HepG2 (cell line): Measurements from ENCODE around the gene CIDEA. TPM values are rescaled to one million over a fixed set of nuclear protein-coding genes. Genes with fewer than 3 reads are reported as not detected.

Experiments
- ATF7-NPFF ChIP-seq: sonication (generic); formaldehyde crosslinking; IDR thresholded peaks from 2 replicates; pipeline ENCODE4 v1.8.1; 2023; ENCODE audit warnings: mild to moderate bottlenecking, low read depth, missing genetic modification reagents, moderate library complexity
- CBX5 ChIP-seq: sonication (generic); formaldehyde crosslinking; IDR thresholded peaks from 2 replicates; pipeline ENCODE4 v1.4.0; 2020; ENCODE audit warnings: missing genetic modification reagents, borderline replicate concordance
- CHD2 ChIP-seq: IDR thresholded peaks from 2 replicates; pipeline ENCODE4 v1.6.1; 2011; ENCODE audit warnings: low read depth, low read length, improper control_type of control experiment
- FOSL2 ChIP-seq: sonication (generic); formaldehyde crosslinking; IDR thresholded peaks from 2 replicates; pipeline ENCODE4 v1.4.0; 2020; ENCODE audit warnings: missing genetic modification reagents
- HNF1B ChIP-seq: sonication (generic); formaldehyde crosslinking; IDR thresholded peaks from 2 replicates; pipeline ENCODE4 v1.5.1; 2020; ENCODE audit warnings: mild to moderate bottlenecking, moderate library complexity, missing genetic modification reagents
- HNRNPK ChIP-seq: fragments of 200-400 bp; formaldehyde crosslinking; IDR thresholded peaks from 2 replicates; pipeline ENCODE4 v1.6.1; 2018; ENCODE audit warnings: low read length, low read depth, moderate library complexity, mild to moderate bottlenecking; ENCODE audit not compliant: poor library complexity, severe bottlenecking
- NFAT5 ChIP-seq: sonication (generic); formaldehyde crosslinking; IDR thresholded peaks from 2 replicates; pipeline ENCODE4 v1.4.0; 2020; ENCODE audit warnings: missing genetic modification reagents
- NFKBIZ ChIP-seq: IDR thresholded peaks from 2 replicates; pipeline ENCODE4 v1.6.1; 2018; ENCODE audit warnings: missing genetic modification reagents, missing compliant biosample characterization
- NR2F2 ChIP-seq: IDR thresholded peaks from 2 replicates; pipeline ENCODE4 v1.6.1; 2012; ENCODE audit warnings: low read depth, inconsistent platforms, borderline replicate concordance
- PHF21A ChIP-seq: sonication (generic); formaldehyde crosslinking; IDR thresholded peaks from 2 replicates; pipeline ENCODE4 v1.5.0; 2020; ENCODE audit warnings: mild to moderate bottlenecking, missing genetic modification reagents
- POGK ChIP-seq: sonication (generic); formaldehyde crosslinking; conservative IDR thresholded peaks from 2 replicates; pipeline ENCODE4 v1.8.0; 2022; ENCODE audit warnings: mild to moderate bottlenecking, moderate library complexity, missing genetic modification reagents
- SIX4 ChIP-seq: sonication (generic); formaldehyde crosslinking; IDR thresholded peaks from 2 replicates; pipeline ENCODE4 v1.4.0; 2020; ENCODE audit warnings: missing genetic modification reagents
- TRAFD1 ChIP-seq: sonication (generic); formaldehyde crosslinking; IDR thresholded peaks from 2 replicates; pipeline ENCODE4 v1.5.1; 2020; ENCODE audit warnings: missing genetic modification reagents, mild to moderate bottlenecking, borderline replicate concordance
- ZBTB37 ChIP-seq: sonication (generic); formaldehyde crosslinking; IDR thresholded peaks from 2 replicates; pipeline ENCODE4 v1.4.0; 2020; ENCODE audit warnings: mild to moderate bottlenecking, missing genetic modification reagents
- ZNF446 ChIP-seq: sonication (generic); formaldehyde crosslinking; IDR thresholded peaks from 2 replicates; pipeline ENCODE4 v1.5.0; 2020; ENCODE audit warnings: mild to moderate bottlenecking, missing genetic modification reagents
- ZNF460 ChIP-seq: sonication (generic); formaldehyde crosslinking; IDR thresholded peaks from 2 replicates; pipeline ENCODE4 v1.5.1; 2020; ENCODE audit warnings: missing genetic modification reagents, mild to moderate bottlenecking, borderline replicate concordance
- polyA plus RNA-seq, 8 experiments: library from polyadenylated mRNA; depleted of rRNA in 3 of 8; stranded (reverse) in 7 of 8; unstranded in 1 of 8; fragments of >200 nt; fragmentation: Illumina TruSeq in 4 of 8; extraction: Trizol in 4 of 8; gene quantifications; 2 replicates each; pipeline versions ENCODE4 v1.2.1 to v1.2.3, GENCODE V29; 2011 to 2016; ENCODE audit warnings: low read depth in 4 of 8, missing spikeins in 1 of 8, mixed read lengths in 1 of 8; ENCODE audit not compliant: insufficient read depth in 1 of 8
- total RNA-seq, 5 experiments: library from RNA; depleted of rRNA; stranded (reverse); fragments of >200 nt; fragmentation: Illumina TruSeq; extraction: Trizol; gene quantifications; 2 replicates each; pipeline ENCODE4 v1.2.3, GENCODE V29; 2016; ENCODE audit warnings: low read depth in 1 of 5

Gene CIDEA
- total and polyA plus RNA-seq, 2 of the 13 experiments (the other 11 are each of a cell fraction or from before 2014, with no cell fraction given), result not detected

- TF ChIP-seq ZNF446 (CRISPR knock-in tag) (no peak), POGK (CRISPR knock-in tag) (peak; percentile 74; the same call in 1 of the 2 replicates), FOSL2 (CRISPR knock-in tag) (no peak), NR2F2 (no peak), ZNF460 (no peak), HNF1B (0 out of 2 replicates have a peak, but pooled peaks have one; percentile 19), CBX5 (CRISPR knock-in tag) (0 out of 2 replicates have a peak, but pooled peaks have one; percentile 15), CHD2 (no peak), NFAT5 (CRISPR knock-in tag) (no peak), PHF21A (CRISPR knock-in tag) (0 out of 2 replicates have a peak, but pooled peaks have one; percentile 28), TRAFD1 (CRISPR knock-in tag) (no peak), SIX4 (CRISPR knock-in tag) (no peak), HNRNPK (no peak), ATF7-NPFF (CRISPR knock-in tag) (0 out of 2 replicates have a peak, but pooled peaks have one; percentile 50), NFKBIZ (no peak), ZBTB37 (CRISPR knock-in tag) (0 out of 2 replicates have a peak, but pooled peaks have one; percentile 30)
Measured at GRCh38 chr18:12271376-12272235, 17.4 kb downstream of the CIDEA start (continued).
